AG04450 (cell line): ENCODE measurements around the gene ANKK1. TPM values are rescaled to one million over a fixed set of nuclear protein-coding genes. Genes with fewer than 3 reads are reported as not detected.

Source experiments
- CTCF ChIA-PET: fragments of 300-600, 350-600 bp; formaldehyde crosslinking; extraction: SDS; loops from one replicate; lab custom pipeline; 2022; ENCODE audit warnings: antibody characterized with exemption, inconsistent platforms; lab: Charles Lee
- POLR2A ChIA-PET: fragments of 350-600 bp; formaldehyde crosslinking; extraction: SDS; loops from one replicate; lab custom pipeline; 2021; ENCODE audit warnings: antibody characterized with exemption, inconsistent platforms; lab: Yijun Ruan, JAX
- DNase-seq: peaks from one replicate; pipeline ENCODE4 v3.0.0-alpha.2; 2011; ENCODE audit warnings: low read depth, low spot score
- H3K27ac ChIP-seq: one replicate; pipeline ENCODE4 v1.5.1; 2012; ENCODE audit warnings: low read depth, low read length, control low read depth
- H3K27me3 ChIP-seq: one replicate; pipeline ENCODE4 v1.6.0; 2012; ENCODE audit warnings: low read length; ENCODE audit not compliant: control insufficient read depth, insufficient read depth
- H3K4me3 ChIP-seq: 2 replicates; pipeline ENCODE4 v1.5.1; 2011; ENCODE audit warnings: mild to moderate bottlenecking, low read depth, low read length, control low read depth
- H3K9me3 ChIP-seq: 2 replicates; pipeline ENCODE4 v1.5.1; 2012; ENCODE audit warnings: low read length; ENCODE audit not compliant: control insufficient read depth, insufficient read depth
- CTCF ChIP-seq: IDR thresholded peaks from 2 replicates; pipeline ENCODE4 v1.5.1; 2011; ENCODE audit warnings: low read depth, low read length, control low read depth, inconsistent platforms
- polyA plus RNA-seq: library from polyadenylated mRNA; depleted of rRNA; stranded (reverse); fragments of >200 nt; gene quantifications from 2 replicates; pipeline ENCODE4 v1.2.3, GENCODE V29; 2011

The ANKK1 gene
- polyA plus RNA-seq, 1 experiment, result not detected

DNA sequence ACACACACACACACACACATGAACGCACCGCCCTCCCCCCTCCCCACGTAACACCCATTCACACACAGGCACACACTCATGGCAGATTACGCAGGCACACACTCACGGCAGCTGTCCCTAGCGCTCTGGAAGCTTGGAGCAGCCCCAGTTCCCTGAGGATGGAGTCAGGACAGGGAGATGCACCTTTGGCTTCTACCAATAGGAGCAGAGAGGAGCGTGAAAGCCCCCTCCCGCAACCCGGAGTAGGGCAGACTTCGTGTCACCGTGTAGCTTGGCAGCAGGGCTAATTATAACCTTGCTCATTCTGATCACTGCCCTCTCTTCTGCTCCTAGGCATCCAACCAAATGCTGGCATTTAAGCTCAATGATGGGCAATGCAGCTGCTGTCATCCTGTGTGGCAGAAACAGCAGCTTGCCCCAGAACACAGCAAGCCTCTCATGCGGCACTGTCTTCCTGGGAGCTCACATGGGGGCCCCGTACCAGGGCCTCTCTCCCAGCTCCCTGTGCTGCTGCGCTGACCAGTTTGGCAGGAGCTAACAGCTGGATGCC lies 31.9 kb downstream of the ANKK1 start:
- no peak overlapping the region for H3K27ac ChIP-seq
- DNase-seq, result no peak
- CTCF ChIA-PET, result no interaction called here
- POLR2A ChIA-PET, result no interaction called here
- no peaks in the 10 kb centered on the region; the same call in 1 of the 2 replicates for H3K9me3 ChIP-seq
- H3K4me3 ChIP-seq, result no peak overlapping the region
- TF ChIP-seq CTCF, result no peak
- peaks cover 4% of the 10 kb centered on the region for H3K27me3 ChIP-seq

GRCh38 chr11:113420808-113421207 lies 33.2 kb downstream of the ANKK1 start:
- no peak overlapping the region for H3K4me3 ChIP-seq
- POLR2A ChIA-PET, result no interaction called here
- H3K9me3 ChIP-seq, result no peaks in the 10 kb centered on the region; the same call in 1 of the 2 replicates
- DNase-seq, result no peak
- H3K27me3 ChIP-seq, result peaks cover 3% of the 10 kb centered on the region
- CTCF ChIA-PET, result no interaction called here
- TF ChIP-seq CTCF, result no peak
- no peak overlapping the region for H3K27ac ChIP-seq

GRCh38 chr11:113426686-113427085 lies 39.1 kb downstream of the ANKK1 start:
- Histone ChIP-seq H3K27me3 (no peaks in the 10 kb centered on the region), H3K27ac (no peak overlapping the region), H3K4me3 (no peak overlapping the region), H3K9me3 (no peaks in the 10 kb centered on the region)
- TF ChIP-seq CTCF, result no peak
- no peak for DNase-seq
- ChIA-PET POLR2A (no interaction called here), CTCF (no interaction called here)

GRCh38 chr11:113431746-113432145 lies 44.2 kb downstream of the ANKK1 start:
- Histone ChIP-seq H3K4me3 (no peak overlapping the region), H3K9me3 (no peaks in the 10 kb centered on the region), H3K27ac (no peak overlapping the region), H3K27me3 (peaks cover 7% of the 10 kb centered on the region)
- TF ChIP-seq CTCF, result no peak
- POLR2A ChIA-PET, result no interaction called here
- no peak for DNase-seq
- CTCF ChIA-PET, result no interaction called here

DNA sequence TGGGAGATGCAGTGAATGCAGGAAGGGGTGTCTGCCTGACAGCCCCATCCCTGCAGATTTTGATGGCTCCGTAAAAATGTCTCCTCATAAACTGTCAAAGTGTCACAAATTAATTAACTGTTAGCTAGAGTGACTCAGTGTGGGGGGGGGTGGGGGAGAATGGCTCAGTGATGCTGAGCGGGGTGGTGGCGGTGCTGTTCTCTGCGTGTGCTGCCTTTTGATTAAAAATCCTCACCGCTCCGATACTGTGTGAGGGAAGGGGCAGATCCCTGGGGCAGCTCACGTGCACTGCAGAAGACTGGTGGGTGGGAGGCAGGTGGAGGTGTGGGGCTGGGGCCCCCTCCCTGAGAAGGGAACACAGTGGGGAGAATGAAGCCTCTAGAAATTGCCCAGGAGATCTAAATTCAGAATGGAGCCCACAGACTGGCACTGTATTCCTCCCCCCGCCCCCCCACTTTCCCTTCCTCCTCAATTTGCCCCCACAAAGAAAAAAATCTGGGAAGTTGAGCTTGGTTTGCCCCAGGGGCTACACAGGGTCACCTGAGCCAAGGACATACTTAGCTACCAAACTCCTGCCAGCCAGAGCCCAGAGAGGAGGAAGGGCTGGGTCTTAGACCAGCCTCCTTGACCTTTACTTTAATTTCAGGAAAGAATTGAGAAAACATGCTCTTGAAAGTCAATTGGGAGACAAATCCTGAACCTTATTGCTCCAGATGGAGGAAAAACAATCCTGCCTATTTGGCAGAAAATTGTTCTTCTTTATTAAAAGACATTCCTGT lies 47.8 kb downstream of the ANKK1 start:
- H3K27ac ChIP-seq, result no peak overlapping the region
- no peak for TF ChIP-seq CTCF
- ChIA-PET POLR2A (no interaction called here), CTCF (interaction anchor here (0.6 kb wide), 1 partner anchor 40 kb away, joined by 9 read pairs; the partner anchor contains the start of gene DRD2)
- peaks cover 7% of the 10 kb centered on the region for H3K27me3 ChIP-seq
- no peaks in the 10 kb centered on the region for H3K9me3 ChIP-seq
- DNase-seq, result no peak
- H3K4me3 ChIP-seq, result no peak overlapping the region
